Activated CD4-positive, alpha-beta T cell treated with anti-CD3 and anti-CD28 coated beads for 1 hour (primary cell): ENCODE results near the gene PLGRKT.
"Not testable (repeated sequence)": the region's sequence is repeated elsewhere in the genome, so short reads cannot be mapped to it uniquely, and the experiment has no call there.

Experiments
- DNase-seq: peaks from one replicate; pipeline ENCODE4 v3.0.0-alpha.2; 2020

The PLGRKT gene, protein sequence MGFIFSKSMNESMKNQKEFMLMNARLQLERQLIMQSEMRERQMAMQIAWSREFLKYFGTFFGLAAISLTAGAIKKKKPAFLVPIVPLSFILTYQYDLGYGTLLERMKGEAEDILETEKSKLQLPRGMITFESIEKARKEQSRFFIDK

DNA sequence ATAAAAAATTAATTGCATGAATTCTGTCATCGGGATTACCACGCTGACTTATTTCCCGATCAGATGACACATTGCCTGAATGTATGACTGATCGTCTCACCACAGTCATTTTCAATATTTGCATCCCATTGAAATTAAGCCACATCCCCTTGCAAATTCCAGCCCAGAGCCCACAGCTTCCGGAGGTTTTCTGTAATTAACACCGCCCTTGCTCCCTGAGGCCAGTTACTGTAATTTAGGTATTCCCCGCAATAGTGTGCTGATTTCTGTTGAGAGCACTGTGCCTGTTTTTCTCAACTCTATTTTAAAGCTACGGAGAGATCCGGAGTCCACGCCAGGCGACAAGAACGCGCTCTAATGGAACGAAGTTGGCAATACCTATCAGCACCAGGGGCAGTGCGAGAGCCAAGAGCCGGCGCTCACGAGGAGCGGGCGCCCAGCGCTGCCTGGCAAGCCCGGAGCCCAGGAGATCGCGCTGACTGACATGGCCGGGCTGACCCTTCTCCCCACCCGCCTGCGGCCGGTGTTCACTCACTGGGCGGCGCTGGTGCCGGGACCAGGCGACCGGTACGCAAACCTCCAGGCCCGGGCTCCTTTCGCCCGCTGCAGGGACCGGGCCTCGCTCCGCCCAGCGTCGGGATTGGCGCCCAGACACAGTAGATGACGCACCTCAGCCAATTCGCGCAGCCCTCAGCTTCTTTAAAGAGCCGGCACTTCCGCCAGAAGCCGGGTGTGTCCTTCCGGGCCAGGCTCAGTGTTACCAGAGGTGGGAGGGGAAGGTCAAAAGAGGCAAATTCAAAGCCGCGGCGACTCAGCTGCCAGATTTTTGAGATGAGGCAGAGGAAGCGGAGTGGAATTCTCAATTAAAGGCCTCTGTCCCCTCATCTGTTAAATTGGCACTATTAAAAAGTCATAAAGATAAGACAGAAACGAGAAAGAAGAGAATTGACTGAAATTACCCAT is at the start of gene PLGRKT:
Gene PLGRKT, minus strand, starts transcription at position 672 of the 963 bp plus-strand sequence. CDS start 5,948 bp downstream, outside the sequence.
- peak; percentile 82 for DNase-seq

DNA sequence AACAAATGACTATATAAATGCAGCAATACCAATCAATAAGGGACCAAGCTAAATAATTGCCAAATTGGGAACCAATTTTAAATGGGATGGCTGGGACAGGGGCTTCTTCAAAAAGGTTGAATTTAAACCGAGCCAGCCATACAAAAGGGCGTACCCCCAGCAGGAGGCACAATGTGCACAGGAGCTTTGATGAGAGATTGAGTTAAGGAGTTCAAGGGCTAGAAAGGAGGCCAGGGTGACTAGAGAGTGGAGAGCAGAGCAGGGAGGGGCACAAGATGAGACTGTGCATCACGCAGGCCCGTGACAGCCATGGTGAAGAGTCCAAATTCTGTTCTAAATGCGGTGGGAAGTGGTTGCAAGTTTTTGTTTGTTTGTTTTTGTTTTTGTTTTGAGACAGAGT is 49.3 kb upstream of the PLGRKT start:
- DNase-seq, result no peak

- no peak for DNase-seq
Observed at GRCh38 chr9:5485378-5486085, 47.8 kb upstream of the PLGRKT start.

GRCh38 chr9:5483306-5483705 is 45.6 kb upstream of the PLGRKT start:
- no peak for DNase-seq

- DNase-seq, result no peak
Observed at GRCh38 chr9:5482194-5482593, 44.5 kb upstream of the PLGRKT start.

DNA sequence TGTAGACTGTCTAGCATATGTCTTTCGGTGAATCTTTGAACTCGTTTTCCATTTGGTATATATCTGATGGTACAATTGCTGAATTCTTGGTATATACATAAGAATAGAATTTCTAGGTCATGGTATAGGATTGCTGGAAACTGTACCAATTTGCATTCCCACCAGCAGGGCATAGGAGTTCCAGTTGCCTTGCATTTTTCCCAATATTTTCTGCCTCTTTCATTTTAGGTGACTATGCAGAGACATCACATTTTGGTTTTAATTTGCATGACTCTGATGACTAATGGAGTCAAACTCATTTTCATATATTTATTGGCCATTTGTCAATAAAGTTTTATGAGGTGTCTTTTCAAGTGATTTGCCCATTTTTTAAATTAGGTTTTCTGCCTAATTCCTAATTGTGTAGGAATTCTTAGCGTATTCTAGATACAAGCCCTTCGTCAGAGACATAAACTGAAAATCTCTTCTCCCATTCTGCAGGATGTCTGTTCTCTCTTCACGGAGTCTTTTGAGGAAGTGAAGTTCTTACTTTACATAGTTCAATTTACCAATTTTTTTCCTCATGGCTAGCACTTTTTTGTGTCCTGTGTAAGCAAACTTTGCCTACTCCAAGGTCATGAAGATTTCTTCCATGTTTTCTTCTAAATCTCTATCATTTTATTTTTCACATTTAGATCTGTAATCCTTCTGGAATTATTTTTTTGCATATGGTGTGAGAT is 43.8 kb upstream of the PLGRKT start:
- DNase-seq, result no peak

DNA sequence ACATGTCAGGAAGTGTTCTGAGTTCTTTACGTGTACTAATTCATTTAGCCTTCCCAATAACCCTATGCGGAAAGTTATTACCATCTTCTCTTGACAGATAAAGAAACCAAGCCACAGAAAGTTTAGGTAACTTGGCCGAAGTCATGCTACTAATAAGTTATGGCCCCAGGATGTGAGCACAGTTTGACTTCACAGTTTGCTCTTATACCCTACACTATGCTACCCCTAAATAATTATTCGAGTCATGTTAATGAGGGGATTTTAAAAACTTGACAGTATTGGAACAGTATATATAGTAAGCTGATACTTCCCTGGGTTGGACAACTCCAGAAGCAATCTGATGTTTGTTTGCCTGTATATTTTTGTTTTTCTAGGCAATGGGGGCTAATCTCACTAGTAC is 43.2 kb upstream of the PLGRKT start:
- DNase-seq, result no peak

DNA sequence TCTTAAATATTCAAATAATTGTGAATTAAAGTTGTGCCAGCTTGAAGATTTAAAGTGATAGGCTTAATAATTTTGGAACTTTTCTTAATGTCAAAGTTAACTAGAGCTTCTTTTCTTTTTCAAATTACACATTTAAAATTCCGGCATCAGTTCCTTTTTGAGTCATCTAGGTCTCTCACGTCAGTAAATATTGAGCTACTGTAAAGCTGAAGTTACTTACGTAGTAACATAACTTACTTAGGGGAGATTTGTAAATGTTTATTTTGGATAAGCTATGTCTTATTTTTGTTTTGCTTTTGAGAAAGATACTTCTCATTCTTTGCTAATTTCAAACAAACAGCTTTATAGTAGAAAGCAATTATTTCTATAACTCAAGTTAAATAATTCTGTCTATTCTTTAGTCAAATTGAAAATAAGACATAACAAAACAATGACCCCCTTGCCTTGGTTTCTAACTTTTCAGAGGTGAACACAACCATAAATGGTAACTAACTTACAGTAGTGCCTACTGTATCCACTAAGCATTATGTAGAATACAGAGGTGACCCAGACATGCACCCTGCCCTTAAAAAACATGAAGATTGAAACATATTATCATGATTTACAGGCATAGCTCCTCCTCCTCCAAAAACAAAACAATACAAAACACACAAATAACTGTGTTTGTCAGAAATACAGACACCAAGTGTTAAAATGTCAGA is 42.4 kb upstream of the PLGRKT start:
- DNase-seq, result no peak

DNA sequence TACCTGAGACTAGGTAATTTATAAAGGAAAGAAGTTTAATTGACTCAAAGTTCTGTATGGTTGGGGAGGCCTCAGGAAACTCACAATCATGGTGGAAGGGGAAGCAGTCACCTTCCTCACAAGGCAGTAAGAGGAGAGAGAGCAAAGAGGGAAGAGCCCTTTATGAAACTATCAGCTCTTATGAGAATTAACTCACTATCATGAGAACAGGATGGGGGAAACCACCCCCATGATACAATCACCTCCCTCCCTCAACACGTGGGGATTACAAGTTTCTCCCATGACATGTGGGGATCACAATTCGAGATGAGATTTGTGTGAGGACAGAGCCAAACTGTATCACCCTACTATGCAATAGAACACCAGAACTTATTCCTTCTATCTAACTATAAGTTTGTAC is 40.5 kb upstream of the PLGRKT start:
- DNase-seq, result no peak

DNA sequence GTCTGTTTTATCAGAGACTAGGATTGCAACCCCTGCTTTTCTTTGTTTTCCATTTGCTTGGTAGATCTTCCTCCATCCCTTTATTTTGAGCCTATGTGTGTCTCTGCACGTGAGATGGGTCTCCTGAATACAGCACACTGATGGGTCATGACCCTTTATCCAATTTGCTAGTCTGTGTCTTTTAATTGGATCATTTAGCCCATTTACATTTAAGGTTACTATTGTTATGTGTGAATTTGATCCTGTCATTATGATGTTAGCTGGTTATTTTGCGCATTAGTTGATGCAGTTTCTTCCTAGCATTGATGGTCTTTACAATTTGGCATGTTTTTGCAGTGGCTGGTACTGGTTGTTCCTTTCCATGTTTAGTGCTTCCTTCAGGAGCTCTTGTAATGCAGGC is 37.9 kb upstream of the PLGRKT start:
- not testable (repeated sequence) for DNase-seq

DNA sequence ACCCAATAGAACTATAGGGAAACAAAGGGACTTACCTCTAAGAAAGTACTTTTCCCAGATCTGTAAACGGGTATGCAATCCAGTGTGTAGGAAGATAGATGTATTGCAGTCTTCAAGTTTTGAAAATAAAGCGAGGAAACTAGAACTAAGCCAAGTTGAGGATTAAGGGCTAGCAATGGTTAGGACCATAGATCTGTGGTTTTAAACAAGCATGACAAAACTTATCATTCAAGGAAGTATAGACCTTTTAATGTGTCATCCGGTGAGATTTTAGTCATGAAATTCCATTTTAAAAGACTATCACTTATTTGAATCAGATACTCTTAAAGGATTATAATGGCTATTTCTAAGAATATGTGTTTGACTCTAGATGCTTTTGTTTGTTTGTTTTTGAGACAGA is 33.1 kb upstream of the PLGRKT start:
- no peak for DNase-seq

- DNase-seq, result no peak
Observed at GRCh38 chr9:5470122-5470521, 32.4 kb upstream of the PLGRKT start.

GRCh38 chr9:5468850-5469249 is 31.1 kb upstream of the PLGRKT start:
- DNase-seq, result no peak

DNA sequence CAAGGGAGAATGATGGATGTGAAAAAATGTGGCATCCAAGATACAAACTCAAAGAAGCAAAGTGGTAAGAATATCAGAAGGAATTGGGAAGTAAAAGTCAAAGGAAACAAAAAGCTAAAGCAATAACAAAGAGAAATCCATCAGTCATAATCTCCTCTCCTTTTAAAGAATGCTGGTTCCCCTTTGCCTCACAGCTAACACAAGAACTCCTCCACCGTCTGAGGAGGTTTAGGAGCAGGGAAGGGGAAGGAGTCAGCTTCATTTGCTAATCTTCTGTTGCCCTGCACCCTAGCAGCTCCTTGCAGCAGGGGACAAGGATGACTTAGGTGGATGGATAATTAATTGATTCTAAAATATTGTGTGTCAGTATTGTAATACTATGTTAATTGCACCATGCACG is 29.0 kb upstream of the PLGRKT start:
- no peak for DNase-seq

GRCh38 chr9:5466005-5466404 is 28.3 kb upstream of the PLGRKT start:
- DNase-seq, result no peak

DNA sequence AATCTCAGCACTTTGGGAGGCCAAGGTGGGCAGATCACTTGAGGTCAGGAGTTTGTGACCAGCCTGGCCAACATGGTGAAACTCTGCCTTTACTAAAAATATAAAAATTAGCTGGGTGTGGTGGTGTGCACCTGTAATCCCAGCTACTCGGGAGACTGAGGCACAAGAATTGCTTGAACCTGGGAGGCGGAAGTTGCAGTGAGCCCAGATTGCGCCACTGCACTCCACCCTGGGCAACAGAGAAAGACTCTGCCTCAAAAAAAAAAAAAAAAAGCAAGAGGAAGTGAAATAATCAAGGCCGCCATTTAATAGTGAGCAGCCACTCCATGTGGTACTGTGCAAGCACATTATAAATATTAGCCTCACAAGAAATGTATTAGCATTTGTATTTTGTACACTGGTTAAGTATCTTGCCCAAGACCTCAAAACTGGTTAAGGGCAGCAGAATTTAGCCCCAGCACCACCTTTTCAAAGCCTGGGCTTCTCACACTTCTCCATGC is 27.2 kb upstream of the PLGRKT start:
- not testable (repeated sequence) for DNase-seq

- no peak for DNase-seq
Observed at GRCh38 chr9:5460157-5460556, 22.4 kb upstream of the PLGRKT start.

- DNase-seq, result no peak
Observed at GRCh38 chr9:5459289-5459829, 21.6 kb upstream of the PLGRKT start.

DNA sequence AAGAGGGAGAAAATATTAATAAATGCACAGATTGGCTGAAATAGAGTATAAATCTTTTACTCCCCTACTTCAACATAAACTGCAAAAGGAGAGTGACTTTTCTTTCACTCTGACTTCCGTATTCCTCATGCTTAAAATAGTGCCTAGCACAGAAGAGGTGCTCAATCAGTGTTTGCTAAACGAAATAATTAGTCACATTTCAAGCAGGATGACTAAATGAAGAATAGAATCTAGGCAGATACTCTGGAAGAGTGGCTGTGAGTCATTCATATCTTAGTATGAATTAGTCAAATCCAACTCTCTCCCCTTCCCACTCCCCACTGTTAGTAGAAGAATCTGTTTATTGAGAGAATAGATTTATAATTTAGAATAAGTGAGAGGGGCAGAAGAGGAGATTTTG is 17.5 kb upstream of the PLGRKT start:
- no peak for DNase-seq

GRCh38 chr9:5453673-5454072 is 15.9 kb upstream of the PLGRKT start:
- no peak for DNase-seq

GRCh38 chr9:5453004-5453403 is 15.3 kb upstream of the PLGRKT start:
- DNase-seq, result no peak

GRCh38 chr9:5452286-5452609 is 14.5 kb upstream of the PLGRKT start:
- DNase-seq, result no peak
